Keratinocyte (primary cell): ENCODE results near the gene SKP2. TPM values are rescaled to one million over a fixed set of nuclear protein-coding genes. Genes with fewer than 3 reads are reported as not detected.

Source experiments
- DNase-seq: peaks from one replicate; pipeline ENCODE4 v3.0.0-alpha.2; 2011; ENCODE audit warnings: low read depth, missing footprints, low spot score
- FAIRE-seq: peaks from 2 replicates; lab custom pipeline; 2011; peaks lifted over from hg19 to GRCh38; lab: Jason Lieb, UNC
- H2AFZ ChIP-seq: 2 replicates; pipeline ENCODE4 v1.6.0; 2012; ENCODE audit warnings: low read length, control low read depth, inconsistent platforms; ENCODE audit not compliant: control insufficient read depth
- H3K27ac ChIP-seq: 2 replicates; pipeline ENCODE4 v1.5.1; 2011; ENCODE audit warnings: low read length; ENCODE audit not compliant: control insufficient read depth, insufficient read depth
- H3K27me3 ChIP-seq: 3 replicates; pipeline ENCODE4 v1.6.0; 2011; ENCODE audit warnings: low read length; ENCODE audit not compliant: control insufficient read depth, insufficient read depth; ENCODE audit errors: extremely low read depth
- H3K36me3 ChIP-seq, 2 experiments: 2 replicates in 1 of 2; 3 replicates in 1 of 2; pipeline ENCODE4 v1.5.1; 2011; ENCODE audit warnings: low read length in 2 of 2, mild to moderate bottlenecking in 1 of 2; ENCODE audit not compliant: control insufficient read depth in 2 of 2, insufficient read depth in 2 of 2; ENCODE audit errors: extremely low read depth in 1 of 2
- H3K4me1 ChIP-seq: 3 replicates; pipeline ENCODE4 v1.5.1; 2011; ENCODE audit warnings: low read length; ENCODE audit not compliant: control insufficient read depth, insufficient read depth; ENCODE audit errors: extremely low read depth
- H3K4me2 ChIP-seq: 3 replicates; pipeline ENCODE4 v1.6.0; 2011; ENCODE audit warnings: low read depth, low read length; ENCODE audit not compliant: control insufficient read depth, insufficient read depth; ENCODE audit errors: extremely low read depth
- H3K4me3 ChIP-seq, 3 experiments: fragments of 200-600 bp in 1 of 3; sonication (generic) in 1 of 3; 2 replicates in 2 of 3; 3 replicates in 1 of 3; pipeline ENCODE4 v1.5.1; 2011 to 2016; ENCODE audit warnings: low read length in 3 of 3, mild to moderate bottlenecking in 3 of 3, control low read depth in 2 of 3, inconsistent platforms in 1 of 3, low read depth in 1 of 3, mixed read lengths in 1 of 3, mixed run types in 1 of 3, moderate library complexity in 1 of 3; ENCODE audit not compliant: control insufficient read depth in 2 of 3, insufficient read depth in 2 of 3; ENCODE audit errors: extremely low read depth in 1 of 3
- H3K79me2 ChIP-seq: 2 replicates; pipeline ENCODE4 v1.6.0; 2012; ENCODE audit warnings: low read length; ENCODE audit not compliant: control insufficient read depth, insufficient read depth
- H3K9ac ChIP-seq: 3 replicates; pipeline ENCODE4 v1.6.0; 2011; ENCODE audit warnings: low read length; ENCODE audit not compliant: control insufficient read depth, insufficient read depth; ENCODE audit errors: extremely low read depth
- H3K9me1 ChIP-seq: 3 replicates; pipeline ENCODE4 v1.6.0; 2011; ENCODE audit warnings: low read length; ENCODE audit not compliant: control insufficient read depth, insufficient read depth; ENCODE audit errors: extremely low read depth
- H3K9me3 ChIP-seq: 2 replicates; pipeline ENCODE4 v1.5.1; 2012; ENCODE audit warnings: low read depth, low read length; ENCODE audit not compliant: control insufficient read depth
- H4K20me1 ChIP-seq: 3 replicates; pipeline ENCODE4 v1.6.0; 2011; ENCODE audit warnings: low read length; ENCODE audit not compliant: control insufficient read depth, insufficient read depth; ENCODE audit errors: extremely low read depth
- EZH2 ChIP-seq: IDR thresholded peaks from one replicate; pipeline ENCODE4 v1.6.1; 2012; ENCODE audit warnings: inconsistent platforms, mild to moderate bottlenecking, low read length, moderate library complexity
- dilution Hi-C: fragments of 300-500 bp; cut with MboI; formaldehyde crosslinking; loops from one replicate; pipeline ENCODE4 v1.7.0; 2020; ENCODE audit warnings: low sequenced_read_pairs; ENCODE audit not compliant: extremely low pct_ligation_motif_present
- polyA minus RNA-seq, 3 experiments: library from RNA; depleted of rRNA, polyadenylated mRNA; stranded (reverse); fragments of >200 nt; gene quantifications; 1 replicate in 1 of 3; 2 replicates in 1 of 3; 3 replicates in 1 of 3; pipeline ENCODE4 v1.2.3, GENCODE V29; 2011
- polyA plus RNA-seq, 5 experiments: library from polyadenylated mRNA; depleted of rRNA in 3 of 5; stranded (reverse) in 3 of 5; stranded (forward) in 1 of 5; unstranded in 1 of 5; fragments of >200 nt; gene quantifications; 1 replicate in 1 of 5; 2 replicates in 3 of 5; 3 replicates in 1 of 5; pipeline versions ENCODE4 v1.2.1 to v1.2.3, GENCODE V29; 2011 to 2012; ENCODE audit warnings: missing spikeins in 2 of 5, low read depth in 1 of 5, low replicate concordance in 1 of 5
- TF ChIP-seq, protein P1 (sequence below), 3 experiments: IDR thresholded peaks in 1 of 3; conservative IDR thresholded peaks in 1 of 3; optimal IDR thresholded peaks in 1 of 3; 2 replicates in 2 of 3; 3 replicates in 1 of 3; pipeline versions ENCODE3 to v1.5.1; 2011; ENCODE audit warnings: low read length in 3 of 3, mild to moderate bottlenecking in 3 of 3, moderate library complexity in 2 of 3, control low read depth in 1 of 3, inconsistent platforms in 1 of 3; ENCODE audit not compliant: insufficient read depth in 2 of 3; ENCODE audit errors: extremely low read depth in 1 of 3

SKP2 gene
- polyA plus RNA-seq (28.3 to 35.3 TPM (median 34.6 TPM) in 3 replicates), polyA minus RNA-seq (42.1 to 84.4 TPM (median 67.8 TPM) in 3 replicates)
- polyA plus RNA-seq (2011; ENCODE audit: low read depth), result 7.8 TPM
- 26.9 and 29.9 TPM in 2 replicates for polyA plus RNA-seq (2011; cell fraction: cytosol; rRNA removed)
- 26.6 and 34.8 TPM in 2 replicates for polyA plus RNA-seq (2011; cell fraction: nucleus; rRNA removed)
- polyA plus RNA-seq (2012; ENCODE audit: low replicate concordance), result 7.8 and 24.8 TPM in 2 replicates
- polyA minus RNA-seq (2011; cell fraction: cytosol; rRNA and poly(A)+ RNA removed), result 33.6 TPM
- 24.4 and 40.3 TPM in 2 replicates for polyA minus RNA-seq (2011; cell fraction: nucleus; rRNA and poly(A)+ RNA removed)

DNA sequence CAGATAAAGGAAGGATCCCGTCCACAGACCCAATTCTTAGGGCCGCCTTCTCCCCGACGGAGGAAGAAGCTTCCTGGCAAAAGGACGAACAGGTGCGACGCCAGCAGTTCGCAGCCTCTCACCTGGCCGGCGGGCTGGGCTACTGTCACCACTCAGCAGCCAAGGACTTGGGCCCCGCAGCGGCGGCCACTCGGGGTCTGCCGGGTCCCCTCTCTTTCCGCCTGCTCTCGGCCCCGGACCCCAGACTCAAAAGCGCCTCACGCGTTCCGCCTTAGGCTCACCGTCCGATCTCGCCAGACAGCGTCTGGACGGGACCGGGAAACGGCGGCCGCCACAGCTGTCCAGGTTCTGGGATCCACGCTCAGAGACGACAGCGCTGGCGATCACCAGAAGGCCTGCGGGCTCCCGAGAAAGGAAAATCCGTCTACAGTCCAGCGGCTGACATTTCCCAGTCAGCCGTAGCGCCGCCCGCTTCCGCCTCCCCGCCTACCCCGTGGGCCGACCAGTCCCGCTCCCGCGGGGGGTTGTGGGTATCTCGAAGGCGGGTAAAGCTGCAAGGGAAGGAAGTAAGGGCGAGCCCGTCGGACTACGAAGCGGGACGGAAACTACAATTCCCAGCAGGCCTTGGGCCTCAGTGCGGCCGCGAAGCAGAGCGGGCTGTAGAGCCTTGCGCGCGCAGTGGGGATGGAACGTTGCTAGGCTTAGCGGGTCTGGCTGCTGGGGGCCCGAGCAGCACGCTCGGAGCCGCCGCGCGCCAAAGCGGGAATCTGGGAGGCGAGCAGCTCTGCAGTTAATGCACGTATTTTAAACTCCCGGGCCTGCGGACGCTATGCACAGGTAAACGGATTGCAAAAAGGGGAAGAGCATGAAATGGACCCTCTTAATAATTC lies at the start of gene SKP2, which contains the start of gene LMBRD2:
TSS of gene SKP2 (plus strand) at position 678 of the 890 bp plus-strand sequence. CDS start at position 830, 152 bp downstream.
TSS of gene LMBRD2 (minus strand) at position 454 of the 890 bp plus-strand sequence. CDS start 8,538 bp downstream, outside the sequence.
- Histone ChIP-seq H2AFZ (peak within 1 kb of the TSS; percentile 96), H3K4me2 (peak within 1 kb of the TSS; percentile 95), H3K9me3 (no peaks in the 10 kb centered on the region), H3K4me3 (peak within 1 kb of the TSS; percentile 72 to 95 (median 91)), H3K4me1 (peaks cover 20% of the 10 kb centered on the region), H3K9me1 (no peaks in the 10 kb centered on the region), H4K20me1 (no peaks in the 10 kb centered on the region), H3K27me3 (no peaks in the 10 kb centered on the region), H3K36me3 (peaks cover 0 to 3% of the 10 kb centered on the region in 2 experiments), H3K27ac (peak within 1 kb of the TSS; percentile 63), H3K79me2 (peaks cover 33% of the 10 kb centered on the region), H3K9ac (peak within 1 kb of the TSS; percentile 78)
- dilution Hi-C loops, result no loop called here
- DNase-seq, result peak; percentile 57
- FAIRE-seq, result peak; percentile 52
- TF ChIP-seq, protein P1, sequence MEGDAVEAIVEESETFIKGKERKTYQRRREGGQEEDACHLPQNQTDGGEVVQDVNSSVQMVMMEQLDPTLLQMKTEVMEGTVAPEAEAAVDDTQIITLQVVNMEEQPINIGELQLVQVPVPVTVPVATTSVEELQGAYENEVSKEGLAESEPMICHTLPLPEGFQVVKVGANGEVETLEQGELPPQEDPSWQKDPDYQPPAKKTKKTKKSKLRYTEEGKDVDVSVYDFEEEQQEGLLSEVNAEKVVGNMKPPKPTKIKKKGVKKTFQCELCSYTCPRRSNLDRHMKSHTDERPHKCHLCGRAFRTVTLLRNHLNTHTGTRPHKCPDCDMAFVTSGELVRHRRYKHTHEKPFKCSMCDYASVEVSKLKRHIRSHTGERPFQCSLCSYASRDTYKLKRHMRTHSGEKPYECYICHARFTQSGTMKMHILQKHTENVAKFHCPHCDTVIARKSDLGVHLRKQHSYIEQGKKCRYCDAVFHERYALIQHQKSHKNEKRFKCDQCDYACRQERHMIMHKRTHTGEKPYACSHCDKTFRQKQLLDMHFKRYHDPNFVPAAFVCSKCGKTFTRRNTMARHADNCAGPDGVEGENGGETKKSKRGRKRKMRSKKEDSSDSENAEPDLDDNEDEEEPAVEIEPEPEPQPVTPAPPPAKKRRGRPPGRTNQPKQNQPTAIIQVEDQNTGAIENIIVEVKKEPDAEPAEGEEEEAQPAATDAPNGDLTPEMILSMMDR (optimal IDR thresholded peaks at IDR 0.05 in 1 of 3, IDR thresholded peaks at IDR 0.05 in 1 of 3, conservative IDR thresholded peaks at IDR 0.05 in 1 of 3; ENCODE audit: extremely low read depth in 1 of 3, insufficient read depth in 2 of 3, low read length in 3 of 3), result no peak
- TF ChIP-seq EZH2, result no peak

DNA sequence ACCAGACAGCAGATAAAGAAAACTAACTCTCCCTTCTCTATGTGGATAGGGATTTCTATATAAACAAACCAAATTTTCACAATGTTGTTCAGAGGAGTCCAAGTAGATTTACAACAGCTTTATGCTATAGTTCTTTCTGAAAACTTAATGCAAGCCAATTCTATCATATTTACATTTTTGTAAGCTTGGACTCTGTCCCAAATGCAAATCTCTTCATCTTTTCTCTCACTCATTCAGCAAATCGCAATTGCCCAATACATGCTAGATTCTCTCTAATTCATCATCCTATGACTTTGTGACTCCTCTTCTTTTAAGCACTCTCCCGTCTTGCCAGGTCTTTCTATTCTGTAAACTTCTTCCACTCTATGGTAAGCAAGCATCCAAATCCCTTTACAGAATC lies 46.1 kb upstream of the SKP2 start:
- Histone ChIP-seq H2AFZ (no peak overlapping the region), H3K9ac (no peak overlapping the region), H3K36me3 (peaks cover 3 to 8% of the 10 kb centered on the region in 2 experiments), H3K4me2 (no peak overlapping the region), H3K9me3 (no peaks in the 10 kb centered on the region), H3K4me3 (no peak overlapping the region), H3K4me1 (no peaks in the 10 kb centered on the region), H3K27ac (no peak overlapping the region), H4K20me1 (no peaks in the 10 kb centered on the region), H3K27me3 (no peaks in the 10 kb centered on the region), H3K79me2 (no peaks in the 10 kb centered on the region), H3K9me1 (peaks cover 3% of the 10 kb centered on the region)
- TF ChIP-seq, protein P1 (optimal IDR thresholded peaks at IDR 0.05 in 1 of 3, IDR thresholded peaks at IDR 0.05 in 1 of 3, conservative IDR thresholded peaks at IDR 0.05 in 1 of 3; ENCODE audit: extremely low read depth in 1 of 3, insufficient read depth in 2 of 3, low read length in 3 of 3), result no peak
- TF ChIP-seq EZH2, result no peak
- DNase-seq (no peak), FAIRE-seq (no peak)
- dilution Hi-C loops, result no loop called here
